SK-MEL-5 (cell line): ENCODE results near the gene OAT. TPM values are rescaled to one million over a fixed set of nuclear protein-coding genes. Genes with fewer than 3 reads are reported as not detected.

Experiments
- DNase-seq: peaks from one replicate; pipeline ENCODE4 v3.0.0-alpha.2; 2016; ENCODE audit warnings: low read depth, low spot score
- in situ Hi-C: cut with HindIII; loops from 2 replicates; pipeline ENCODE4 v1.10.0; 2016; ENCODE audit warnings: low sequenced_read_pairs, high pct_unique_total_duplicates, low pct_unique_long_range_greater_than_20kb
- total RNA-seq: library from RNA; depleted of rRNA; stranded (reverse); fragments of >200 nt; shearing (Covaris generic); gene quantifications from 2 replicates; pipeline ENCODE4 v1.2.3, GENCODE V29; 2014; rRNA removed

The OAT gene
- total RNA-seq, 1 experiment from 2014 or later, result 157 TPM

- in situ Hi-C loops, result no loop called here
- no peak for DNase-seq
Measured at GRCh38 chr10:124353091-124353815, 65.5 kb downstream of the OAT start.

GRCh38 chr10:124351481-124352220, 67.1 kb downstream of the OAT start:
- in situ Hi-C loops, result no loop called here
- no peak for DNase-seq

- in situ Hi-C loops, result no loop called here
- DNase-seq, result no peak
Measured at GRCh38 chr10:124350806-124351205, 67.9 kb downstream of the OAT start.

- in situ Hi-C loops, result no loop called here
- DNase-seq, result no peak
Measured at GRCh38 chr10:124349996-124350280, 68.8 kb downstream of the OAT start.

- no peak for DNase-seq
- in situ Hi-C loops, result no loop called here
Measured at GRCh38 chr10:124349231-124349995, 69.3 kb downstream of the OAT start.

GRCh38 chr10:124348801-124349200, 69.9 kb downstream of the OAT start:
- in situ Hi-C loops, result no loop called here
- DNase-seq, result no peak

- no peak for DNase-seq
- in situ Hi-C loops, result no loop called here
Measured at GRCh38 chr10:124347956-124348355, 70.8 kb downstream of the OAT start.

Other genes starting within 250 kb of the OAT start
- gene NKX1-2, start 31.1 kb upstream of the OAT start, total RNA-seq, result 4.9 and 5.6 TPM in 2 replicates
- 4.7 and 5.7 TPM in 2 replicates for gene LHPP, start 42.9 kb upstream of the OAT start, total RNA-seq